Mammary epithelial cell (primary cell): ENCODE data around the gene SNAPC4.

Source experiments
- EZH2 ChIP-seq: IDR thresholded peaks from 2 replicates; pipeline ENCODE4 v1.6.1; 2012; ENCODE audit warnings: low read length, inconsistent platforms, borderline replicate concordance
- TF ChIP-seq, protein P1 (sequence below), 2 donors: IDR thresholded peaks in 1 of 2; conservative IDR thresholded peaks in 1 of 2; 2 replicates each; pipeline ENCODE4 v1.5.1; 2011 to 2012; ENCODE audit warnings: inconsistent platforms in 2 of 2, low read length in 2 of 2, mild to moderate bottlenecking in 2 of 2, control low read depth in 1 of 2, low read depth in 1 of 2; ENCODE audit not compliant: insufficient read depth in 1 of 2; ENCODE audit errors: extremely low read depth in 1 of 2

GRCh38 chr9:136359774-136360718, 39.9 kb downstream of the SNAPC4 start:
- TF ChIP-seq, protein P1, sequence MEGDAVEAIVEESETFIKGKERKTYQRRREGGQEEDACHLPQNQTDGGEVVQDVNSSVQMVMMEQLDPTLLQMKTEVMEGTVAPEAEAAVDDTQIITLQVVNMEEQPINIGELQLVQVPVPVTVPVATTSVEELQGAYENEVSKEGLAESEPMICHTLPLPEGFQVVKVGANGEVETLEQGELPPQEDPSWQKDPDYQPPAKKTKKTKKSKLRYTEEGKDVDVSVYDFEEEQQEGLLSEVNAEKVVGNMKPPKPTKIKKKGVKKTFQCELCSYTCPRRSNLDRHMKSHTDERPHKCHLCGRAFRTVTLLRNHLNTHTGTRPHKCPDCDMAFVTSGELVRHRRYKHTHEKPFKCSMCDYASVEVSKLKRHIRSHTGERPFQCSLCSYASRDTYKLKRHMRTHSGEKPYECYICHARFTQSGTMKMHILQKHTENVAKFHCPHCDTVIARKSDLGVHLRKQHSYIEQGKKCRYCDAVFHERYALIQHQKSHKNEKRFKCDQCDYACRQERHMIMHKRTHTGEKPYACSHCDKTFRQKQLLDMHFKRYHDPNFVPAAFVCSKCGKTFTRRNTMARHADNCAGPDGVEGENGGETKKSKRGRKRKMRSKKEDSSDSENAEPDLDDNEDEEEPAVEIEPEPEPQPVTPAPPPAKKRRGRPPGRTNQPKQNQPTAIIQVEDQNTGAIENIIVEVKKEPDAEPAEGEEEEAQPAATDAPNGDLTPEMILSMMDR (conservative IDR thresholded peaks at IDR 0.05 in 1 of 2, IDR thresholded peaks at IDR 0.05 in 1 of 2; ENCODE audit: extremely low read depth in 1 of 2, insufficient read depth in 1 of 2, low read depth in 1 of 2, low read length in 2 of 2), result no peak
- TF ChIP-seq EZH2, result no peak
